HG02973 (cell line): ENCODE results near the gene BSPRY.
"Not testable (repeated sequence)": the region's sequence is repeated elsewhere in the genome, so short reads cannot be mapped to it uniquely, and the experiment has no call there.

Source experiments
- ATAC-seq: cut with Tn5 transposase; IDR thresholded peaks from one replicate; pipeline ENCODE4 v1.9.1; 2021; ENCODE audit warnings: moderate library complexity; ENCODE audit not compliant: unreplicated experiment

The BSPRY gene

GRCh38 chr9:113340011-113340699 is 9.2 kb upstream of the BSPRY start, which contains the start of gene WDR31:
WDR31 (minus strand) TSS chr9:113340275; CDS start chr9:113332022, 8,253 bp downstream.
- peak; percentile 97 for ATAC-seq

GRCh38 chr9:113341712-113342410 is 7.5 kb upstream of the BSPRY start:
- ATAC-seq = no peak

DNA sequence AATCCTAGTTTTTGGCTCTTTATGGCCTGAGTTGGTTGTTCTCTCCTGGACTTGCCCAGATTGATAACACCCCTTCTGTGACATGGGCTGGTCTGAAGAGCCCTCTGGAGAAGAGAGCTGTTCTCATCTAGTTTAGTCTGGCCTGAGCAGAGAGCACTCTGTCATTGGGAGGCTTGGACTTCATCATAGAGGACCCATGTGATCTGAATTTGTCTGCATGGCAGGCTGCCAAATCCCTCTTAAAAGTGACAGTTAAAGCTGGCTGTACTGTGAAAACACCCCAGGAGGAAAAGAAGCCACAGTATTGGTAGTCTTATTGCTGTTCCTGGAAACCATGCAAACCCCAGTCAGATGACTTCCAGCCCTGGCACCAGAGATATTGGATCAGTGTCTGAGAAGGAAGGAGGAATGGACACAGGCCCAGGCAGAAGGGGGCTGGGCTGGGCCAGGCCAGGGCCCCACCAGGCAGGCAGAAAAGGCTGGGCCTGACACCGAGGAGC is 5.6 kb upstream of the BSPRY start:
- ATAC-seq = no peak

DNA sequence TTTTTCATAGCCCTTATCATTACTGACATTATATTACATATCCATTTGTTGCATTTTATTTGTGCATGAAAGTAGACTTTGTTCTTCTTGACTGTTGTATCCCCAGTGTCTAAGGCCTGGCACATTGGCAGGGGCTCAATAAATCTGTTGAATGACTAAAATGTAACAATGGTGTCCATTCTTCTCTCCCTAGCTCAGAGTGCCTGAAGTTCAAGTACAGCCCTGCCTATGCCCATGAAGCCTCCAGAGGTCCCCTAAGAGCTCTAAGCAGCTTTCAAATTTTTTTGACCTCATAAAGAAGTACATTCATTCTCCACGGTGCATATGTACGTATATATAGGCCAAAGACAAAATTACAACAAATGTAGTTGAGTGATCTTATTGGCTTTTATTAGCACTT is 4.2 kb upstream of the BSPRY start:
- ATAC-seq = no peak

DNA sequence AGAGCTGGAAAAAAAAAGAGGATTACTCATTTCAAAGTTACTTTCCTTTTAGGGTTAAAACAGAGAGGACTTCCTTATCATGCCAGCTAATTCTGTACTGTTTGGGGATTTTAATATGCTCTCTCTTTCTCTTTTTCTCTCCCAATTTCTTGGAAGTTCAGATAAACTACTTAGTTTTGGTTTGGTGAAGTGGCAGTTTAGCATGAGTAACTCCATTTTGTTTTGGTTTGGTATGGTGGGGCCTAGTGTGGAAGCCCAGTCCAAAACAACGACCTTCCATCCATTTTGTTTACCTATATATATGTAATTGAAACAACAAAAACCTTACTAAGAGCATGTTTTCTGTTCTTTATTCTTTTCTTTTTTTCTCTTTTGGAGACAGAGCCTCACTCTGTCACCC is 3.7 kb upstream of the BSPRY start:
- ATAC-seq = no peak

DNA sequence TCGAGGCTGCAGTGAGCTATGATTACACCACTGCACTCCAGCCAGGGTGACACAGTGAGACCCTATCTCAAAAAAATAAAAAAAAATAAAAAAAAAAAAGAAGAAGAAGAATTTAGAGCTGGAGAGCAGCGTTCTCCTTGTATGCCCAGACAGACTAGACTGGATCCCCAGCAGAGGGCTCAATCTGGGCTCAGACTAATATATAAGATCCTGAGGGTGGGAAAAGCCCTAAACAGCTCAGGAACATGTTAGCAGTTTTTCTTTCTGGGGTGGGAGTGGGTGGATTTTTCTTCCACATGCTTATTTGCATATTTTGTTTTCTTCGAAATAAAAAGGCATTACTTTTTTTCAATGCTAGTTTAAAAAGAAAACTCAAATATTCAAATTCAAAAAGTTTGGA is 904 bp upstream of the BSPRY start:
- ATAC-seq = no peak

DNA sequence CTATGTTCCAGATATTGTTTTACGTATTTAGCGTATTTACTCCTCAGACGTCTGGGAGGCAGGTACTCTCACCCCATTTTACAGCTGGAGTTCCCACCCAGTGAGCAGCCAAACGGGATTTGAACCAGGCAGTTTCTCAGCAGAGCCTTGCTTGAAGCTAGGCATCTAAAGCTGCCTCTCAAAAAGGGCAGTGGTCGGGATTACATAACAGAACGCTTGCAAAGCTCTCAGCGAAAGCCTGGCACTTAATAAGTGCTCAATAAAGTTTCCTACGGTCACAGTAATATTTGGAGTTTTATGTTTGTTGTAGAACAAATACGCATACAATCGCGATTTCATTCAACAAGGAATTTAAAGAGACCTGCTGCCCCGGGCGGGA is 286 bp upstream of the BSPRY start:
- no peak for ATAC-seq

DNA sequence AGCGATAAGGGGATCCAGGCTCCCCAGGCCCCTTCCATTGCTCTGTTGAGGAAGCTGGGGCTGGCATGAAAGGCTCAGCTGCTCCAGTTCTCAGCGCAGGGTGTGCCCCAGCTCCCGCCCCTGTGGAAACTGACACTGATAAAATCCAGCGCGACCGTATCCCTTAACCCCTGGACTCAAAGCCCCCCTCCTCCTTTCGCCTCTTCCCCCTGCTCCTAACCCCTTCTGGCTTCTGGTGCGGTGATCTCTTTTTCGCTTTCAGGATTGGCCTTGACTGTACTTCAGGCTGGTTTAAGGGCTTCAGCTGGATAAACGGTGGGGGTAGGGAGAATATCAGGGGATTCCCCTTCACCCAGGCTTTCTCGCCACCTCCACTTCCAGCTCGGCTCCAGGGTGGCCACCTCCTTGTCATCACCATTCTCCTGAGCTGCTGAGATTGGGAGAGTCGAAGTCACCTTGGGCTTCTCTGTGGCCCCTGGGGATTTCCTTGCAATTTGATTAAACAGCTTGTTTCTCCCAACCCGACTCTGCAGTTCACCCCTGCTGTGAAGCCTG is 843 bp downstream of the BSPRY start:
- ATAC-seq = no peak

- ATAC-seq = no peak
Measured at GRCh38 chr9:113350937-113351336, 1.6 kb downstream of the BSPRY start.

- no peak for ATAC-seq
Measured at GRCh38 chr9:113352006-113352405, 2.7 kb downstream of the BSPRY start.

DNA sequence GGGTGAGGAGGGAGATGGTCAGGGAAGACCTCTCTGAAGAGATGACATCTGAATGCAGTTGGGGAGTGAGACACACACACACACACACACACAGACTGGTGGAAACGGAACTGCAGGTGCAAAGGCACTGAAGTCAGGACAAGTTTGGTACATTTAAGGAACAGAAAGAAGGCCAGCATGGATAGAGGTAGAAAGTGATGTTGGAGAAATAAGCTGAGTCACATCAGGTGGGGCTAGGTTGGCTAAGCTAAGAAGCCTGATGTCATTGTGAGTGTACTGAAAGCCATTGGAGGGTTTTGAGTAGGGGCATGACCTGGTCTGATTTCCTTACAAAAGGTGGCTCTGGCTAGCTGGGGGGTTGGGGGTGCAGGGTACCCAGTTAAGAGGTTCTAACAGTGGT is 3.1 kb downstream of the BSPRY start:
- no peak for ATAC-seq

- no peak for ATAC-seq
Measured at GRCh38 chr9:113355040-113355596, 5.8 kb downstream of the BSPRY start.

DNA sequence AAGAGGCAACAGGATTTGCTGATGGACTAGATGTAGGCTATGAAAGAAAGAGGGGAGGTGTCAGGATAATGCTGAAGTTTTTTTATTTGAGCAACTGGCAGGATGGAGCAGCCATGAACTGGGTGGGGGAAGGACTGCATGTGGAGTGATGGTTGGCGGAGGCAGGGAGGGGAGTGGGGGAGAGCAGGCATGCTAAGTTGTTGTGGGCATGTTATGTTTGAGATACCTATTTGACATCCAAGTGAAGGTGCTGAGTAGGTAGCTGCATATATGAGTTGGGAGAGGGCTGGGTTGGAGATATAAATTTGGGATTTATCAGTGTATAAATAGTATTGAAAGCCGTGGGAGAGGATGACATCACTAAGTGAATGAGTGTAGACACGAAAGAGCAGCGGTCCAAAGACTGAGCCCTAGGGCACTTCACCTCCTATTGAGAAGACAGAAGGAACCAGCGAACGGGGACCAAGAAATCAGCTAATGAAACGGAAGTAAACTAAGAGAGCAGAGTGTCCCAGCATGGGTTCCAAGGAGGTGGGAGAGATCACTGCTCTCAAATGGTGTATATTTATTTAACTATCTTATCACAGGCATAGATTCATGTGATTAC is 7.4 kb downstream of the BSPRY start:
- no peak for ATAC-seq

GRCh38 chr9:113359385-113359784 is 10.0 kb downstream of the BSPRY start:
- ATAC-seq = no peak

DNA sequence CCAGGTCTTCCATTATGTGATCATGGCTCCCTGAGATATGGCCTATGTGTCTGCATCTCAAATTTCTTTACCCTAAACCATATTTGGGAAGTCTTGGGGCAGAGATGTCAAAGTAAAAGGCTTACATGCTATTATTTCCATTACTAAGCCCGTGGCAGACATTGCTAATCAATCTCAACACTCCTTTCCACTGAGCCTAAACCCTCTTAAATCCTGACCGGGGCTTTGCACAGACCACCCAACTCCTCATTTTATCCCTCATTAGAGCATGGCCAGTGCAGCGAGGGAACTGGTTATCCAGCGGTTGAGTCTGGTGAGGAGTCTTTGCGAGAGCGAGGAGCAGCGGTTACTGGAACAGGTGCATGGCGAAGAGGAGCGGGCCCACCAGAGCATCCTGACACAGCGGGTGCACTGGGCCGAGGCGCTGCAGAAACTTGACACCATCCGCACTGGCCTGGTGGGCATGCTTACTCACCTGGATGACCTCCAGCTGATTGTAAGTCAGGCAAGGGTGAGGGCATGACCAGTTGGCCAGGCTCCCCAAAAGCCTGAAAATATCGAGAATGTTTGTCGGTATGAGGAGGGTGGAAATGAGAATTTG is 11.0 kb downstream of the BSPRY start:
- ATAC-seq = no peak

- ATAC-seq = no peak
Measured at GRCh38 chr9:113361304-113362018, 12.1 kb downstream of the BSPRY start.

DNA sequence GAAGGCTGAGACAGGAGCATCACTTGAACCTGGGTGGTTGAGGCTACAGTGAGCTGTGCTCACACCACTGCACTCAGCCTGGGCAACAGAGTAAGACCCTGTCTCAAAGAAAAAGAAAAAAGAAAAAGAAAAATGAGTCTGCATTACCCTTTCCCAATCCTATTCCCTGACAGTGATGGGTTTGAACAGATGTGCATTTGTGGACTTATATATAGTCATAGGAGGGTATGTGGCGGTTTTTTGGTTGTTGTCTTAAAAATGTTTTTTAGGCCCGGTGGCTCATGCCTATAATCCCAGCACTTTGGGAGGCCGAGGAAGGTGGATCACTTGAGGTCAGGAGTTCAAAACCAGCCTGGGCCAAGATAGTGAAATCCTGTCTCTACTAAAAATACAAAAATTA is 14.0 kb downstream of the BSPRY start:
- ATAC-seq = no peak

DNA sequence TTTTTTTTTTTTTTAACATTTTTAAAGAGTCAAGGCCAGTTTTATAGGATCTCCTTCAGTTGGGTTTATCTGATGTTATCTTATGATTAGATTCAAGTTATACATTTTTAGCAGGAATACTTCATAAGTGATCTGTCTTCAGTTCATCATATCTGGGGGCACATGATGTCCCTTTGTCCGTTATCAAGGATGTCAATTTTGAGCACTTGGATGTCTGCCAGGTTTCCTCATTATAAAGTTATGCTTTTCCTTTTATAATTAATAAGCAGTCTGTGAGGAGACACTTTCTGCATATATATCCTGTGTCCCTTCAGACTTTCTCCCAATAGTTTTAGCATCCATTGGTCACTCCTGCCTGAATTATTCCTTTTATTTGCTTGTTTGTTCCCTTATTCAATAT is 15.6 kb downstream of the BSPRY start:
- ATAC-seq = no peak

GRCh38 chr9:113365652-113366051 is 16.3 kb downstream of the BSPRY start:
- not testable (repeated sequence) for ATAC-seq

DNA sequence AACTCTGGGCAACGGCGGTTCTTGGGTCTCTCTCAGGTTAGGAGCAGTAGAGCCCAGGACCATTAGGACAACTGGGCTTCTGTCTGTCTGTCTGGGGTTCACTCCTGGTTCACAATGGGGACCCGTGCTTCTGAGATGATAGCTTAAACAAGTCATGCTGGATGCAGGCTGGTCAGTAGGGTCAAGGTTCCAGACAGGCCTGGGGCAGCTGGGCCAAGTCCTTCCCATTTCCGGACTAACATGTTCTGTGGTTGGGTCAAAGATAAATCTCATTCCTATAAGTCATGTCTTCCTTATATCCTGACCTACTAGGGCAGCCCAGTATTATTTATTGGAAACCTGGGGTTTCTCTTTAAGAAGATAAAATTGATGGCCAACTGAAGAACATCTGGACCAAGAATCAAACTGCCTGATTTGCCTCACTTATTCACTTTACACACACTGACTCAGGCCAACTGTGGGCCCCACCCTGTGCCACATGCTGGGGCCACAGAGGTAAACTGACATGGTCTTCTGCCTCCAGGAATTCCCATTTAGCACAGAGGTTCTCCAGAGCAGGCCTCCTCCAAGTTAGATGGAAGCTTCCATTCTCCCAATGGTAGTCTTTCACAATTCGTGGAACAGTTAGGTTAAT is 19.1 kb downstream of the BSPRY start:
- no peak for ATAC-seq
